ENCODE data around the gene SSTR1. TPM values are rescaled to one million over a fixed set of nuclear protein-coding genes. Genes with fewer than 3 reads are reported as not detected.

The SSTR1 gene
- total RNA-seq, 2 experiments from 2014 or later = not detected

DNA sequence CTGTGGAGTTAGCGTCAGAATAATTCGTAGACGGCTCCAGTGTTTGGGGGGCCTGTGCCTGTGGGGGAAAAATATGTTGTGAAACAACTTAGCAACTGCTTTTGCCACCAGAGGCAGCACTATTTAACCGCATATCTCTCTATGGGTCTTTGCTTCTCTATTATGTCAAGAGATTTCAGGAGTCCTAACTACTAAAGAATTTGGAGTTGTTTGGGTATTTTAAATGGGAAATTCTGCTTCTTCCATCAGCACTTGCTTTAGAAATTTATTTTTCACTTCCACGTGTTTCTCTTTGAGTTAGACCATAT lies 48.8 kb downstream of the SSTR1 start:
- no peak for DNase-seq (ENCODE audit: low spot score)
- H3K9me2 ChIP-seq (ENCODE audit: insufficient read depth, low read length) = no peaks in the 10 kb centered on the region
- 0 out of 2 replicates have a peak, but pooled peaks cover 8% of the 10 kb centered on the region for H3K9me3 ChIP-seq (ENCODE audit: low read length)
- no peaks in the 10 kb centered on the region for H3K79me2 ChIP-seq (ENCODE audit: insufficient read depth, low read depth, low read length)
- H3K4me2 ChIP-seq (ENCODE audit: low read length) = no peak overlapping the region
- no peaks in the 10 kb centered on the region for H3K36me3 ChIP-seq (ENCODE audit: insufficient read depth, low read length)
- intact Hi-C loops (cut with micrococcal nuclease; ENCODE audit: unreplicated experiment) = no loop called here
- ChIA-PET CTCF (ENCODE audit: unreplicated experiment) (no interaction called here), POLR2A (no interaction called here)
- H3K4me1 ChIP-seq (ENCODE audit: insufficient read depth, low read length, poor library complexity, severe bottlenecking) = no peaks in the 10 kb centered on the region
- H2AFZ ChIP-seq (ENCODE audit: low read length) = no peak overlapping the region
- H3K4me3 ChIP-seq (ENCODE audit: low read depth, low read length, poor library complexity, severe bottlenecking) = no peak overlapping the region
- H3K27ac ChIP-seq (ENCODE audit: low read depth, low read length, poor library complexity, severe bottlenecking) = no peak overlapping the region
- TF ChIP-seq EZH2phosphoT487 (IDR thresholded peaks at IDR 0.05; ENCODE audit: borderline replicate concordance, low read depth, low read length) = no peak
- TF ChIP-seq, protein P1, sequence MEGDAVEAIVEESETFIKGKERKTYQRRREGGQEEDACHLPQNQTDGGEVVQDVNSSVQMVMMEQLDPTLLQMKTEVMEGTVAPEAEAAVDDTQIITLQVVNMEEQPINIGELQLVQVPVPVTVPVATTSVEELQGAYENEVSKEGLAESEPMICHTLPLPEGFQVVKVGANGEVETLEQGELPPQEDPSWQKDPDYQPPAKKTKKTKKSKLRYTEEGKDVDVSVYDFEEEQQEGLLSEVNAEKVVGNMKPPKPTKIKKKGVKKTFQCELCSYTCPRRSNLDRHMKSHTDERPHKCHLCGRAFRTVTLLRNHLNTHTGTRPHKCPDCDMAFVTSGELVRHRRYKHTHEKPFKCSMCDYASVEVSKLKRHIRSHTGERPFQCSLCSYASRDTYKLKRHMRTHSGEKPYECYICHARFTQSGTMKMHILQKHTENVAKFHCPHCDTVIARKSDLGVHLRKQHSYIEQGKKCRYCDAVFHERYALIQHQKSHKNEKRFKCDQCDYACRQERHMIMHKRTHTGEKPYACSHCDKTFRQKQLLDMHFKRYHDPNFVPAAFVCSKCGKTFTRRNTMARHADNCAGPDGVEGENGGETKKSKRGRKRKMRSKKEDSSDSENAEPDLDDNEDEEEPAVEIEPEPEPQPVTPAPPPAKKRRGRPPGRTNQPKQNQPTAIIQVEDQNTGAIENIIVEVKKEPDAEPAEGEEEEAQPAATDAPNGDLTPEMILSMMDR (conservative IDR thresholded peaks at IDR 0.05; ENCODE audit: low read length) = 0 out of 2 replicates have a peak, but pooled peaks have one; percentile 32
- no TSS peak for BruUV-seq (replicated peaks)
- H4K20me1 ChIP-seq (ENCODE audit: insufficient read depth, low read length) = no peaks in the 10 kb centered on the region

DNA sequence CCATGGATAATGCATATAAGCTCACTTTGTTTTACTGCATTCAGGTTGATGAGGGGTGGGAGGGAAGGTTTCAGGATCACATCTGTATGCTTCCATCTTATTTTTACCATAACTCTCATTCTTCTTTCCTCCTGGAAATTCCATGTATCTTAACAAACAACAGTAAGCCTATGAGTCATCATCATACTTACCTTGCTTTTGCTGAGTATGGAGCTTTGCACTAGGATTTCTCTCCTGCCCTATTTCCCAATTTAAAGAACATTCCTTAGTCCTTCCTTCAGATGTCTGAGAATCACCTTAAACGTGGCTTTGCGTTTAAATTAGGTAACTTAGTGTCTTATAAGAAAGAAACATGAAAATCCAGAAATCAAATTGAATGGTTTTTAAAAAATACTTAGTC lies 49.8 kb downstream of the SSTR1 start:
- Histone ChIP-seq H3K4me1 (ENCODE audit: insufficient read depth, low read length, poor library complexity, severe bottlenecking) (no peaks in the 10 kb centered on the region), H3K27ac (ENCODE audit: low read depth, low read length, poor library complexity, severe bottlenecking) (no peak overlapping the region), H4K20me1 (ENCODE audit: insufficient read depth, low read length) (no peaks in the 10 kb centered on the region), H3K4me2 (ENCODE audit: low read length) (no peak overlapping the region), H3K9me3 (ENCODE audit: low read length) (0 out of 2 replicates have a peak, but pooled peaks cover 8% of the 10 kb centered on the region), H3K79me2 (ENCODE audit: insufficient read depth, low read depth, low read length) (no peaks in the 10 kb centered on the region), H3K9me2 (ENCODE audit: insufficient read depth, low read length) (no peaks in the 10 kb centered on the region), H3K4me3 (ENCODE audit: low read depth, low read length, poor library complexity, severe bottlenecking) (no peak overlapping the region), H3K36me3 (ENCODE audit: insufficient read depth, low read length) (no peaks in the 10 kb centered on the region), H2AFZ (ENCODE audit: low read length) (no peak overlapping the region)
- TF ChIP-seq, protein P1 (conservative IDR thresholded peaks at IDR 0.05; ENCODE audit: low read length) = no peak
- CTCF ChIA-PET (ENCODE audit: unreplicated experiment) = no interaction called here
- no peak for DNase-seq (ENCODE audit: low spot score)
- BruUV-seq (replicated peaks) = no TSS peak
- intact Hi-C loops (cut with micrococcal nuclease; ENCODE audit: unreplicated experiment) = no loop called here
- POLR2A ChIA-PET = no interaction called here

DNA sequence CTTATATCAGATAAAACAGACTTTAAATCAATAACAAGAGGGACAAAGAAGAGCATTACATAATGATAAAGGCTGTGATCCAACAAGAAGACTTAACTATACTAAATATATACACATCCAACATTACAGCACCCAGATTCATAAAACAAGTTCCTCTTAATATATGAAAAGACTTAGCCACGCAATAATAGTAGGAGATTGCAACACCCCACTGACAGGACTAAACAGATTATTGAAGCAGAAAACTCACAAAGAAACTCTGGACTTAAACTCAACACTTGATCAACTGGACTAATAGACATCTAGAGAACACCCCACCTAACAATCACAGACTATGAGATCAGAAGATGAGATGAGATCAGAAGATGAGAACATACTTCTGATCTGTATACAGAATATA lies 53.9 kb downstream of the SSTR1 start:
- no peaks in the 10 kb centered on the region for H3K9me2 ChIP-seq (ENCODE audit: insufficient read depth, low read length)
- no peak for TF ChIP-seq EZH2phosphoT487 (IDR thresholded peaks at IDR 0.05; ENCODE audit: borderline replicate concordance, low read depth, low read length)
- TF ChIP-seq, protein P1 (conservative IDR thresholded peaks at IDR 0.05; ENCODE audit: low read length) = no peak
- H3K4me3 ChIP-seq (ENCODE audit: low read depth, low read length, poor library complexity, severe bottlenecking) = no peak overlapping the region
- H3K27ac ChIP-seq (ENCODE audit: low read depth, low read length, poor library complexity, severe bottlenecking) = no peak overlapping the region
- no peaks in the 10 kb centered on the region for H3K79me2 ChIP-seq (ENCODE audit: insufficient read depth, low read depth, low read length)
- DNase-seq (ENCODE audit: low spot score) = no peak
- ChIA-PET CTCF (ENCODE audit: unreplicated experiment) (no interaction called here), POLR2A (interaction anchor here (1.2 to 1.3 kb wide), 2 partner anchors 12 to 29 kb away, joined by 3 read pairs; no protein-coding TSS in a partner anchor)
- no peak overlapping the region for H2AFZ ChIP-seq (ENCODE audit: low read length)
- intact Hi-C loops (cut with micrococcal nuclease; ENCODE audit: unreplicated experiment) = no loop called here
- H4K20me1 ChIP-seq (ENCODE audit: insufficient read depth, low read length) = no peaks in the 10 kb centered on the region
- H3K36me3 ChIP-seq (ENCODE audit: insufficient read depth, low read length) = no peaks in the 10 kb centered on the region
- H3K4me2 ChIP-seq (ENCODE audit: low read length) = no peak overlapping the region
- 0 out of 2 replicates have a peak, but pooled peaks cover 8% of the 10 kb centered on the region for H3K9me3 ChIP-seq (ENCODE audit: low read length)
- no TSS peak for BruUV-seq (replicated peaks)
- no peaks in the 10 kb centered on the region for H3K4me1 ChIP-seq (ENCODE audit: insufficient read depth, low read length, poor library complexity, severe bottlenecking)

Other genes with a start within 250 kb of the SSTR1 start
- not detected in 2 replicates for gene CLEC14A, start 48.2 kb downstream of the SSTR1 start, total RNA-seq (2014; rRNA removed; shearing (Covaris generic))
- gene CLEC14A, start 48.2 kb downstream of the SSTR1 start, total RNA-seq (2022) = not detected in 2 replicates

Measured in OCI-LY7 (cell line).